ENCODE results near the gene KSR1. TPM values are rescaled to one million over a fixed set of nuclear protein-coding genes. Genes with fewer than 3 reads are reported as not detected.

KSR1 gene
- total and polyA plus RNA-seq, 2 experiments from 2014 or later: 7.8 to 53.2 TPM

DNA sequence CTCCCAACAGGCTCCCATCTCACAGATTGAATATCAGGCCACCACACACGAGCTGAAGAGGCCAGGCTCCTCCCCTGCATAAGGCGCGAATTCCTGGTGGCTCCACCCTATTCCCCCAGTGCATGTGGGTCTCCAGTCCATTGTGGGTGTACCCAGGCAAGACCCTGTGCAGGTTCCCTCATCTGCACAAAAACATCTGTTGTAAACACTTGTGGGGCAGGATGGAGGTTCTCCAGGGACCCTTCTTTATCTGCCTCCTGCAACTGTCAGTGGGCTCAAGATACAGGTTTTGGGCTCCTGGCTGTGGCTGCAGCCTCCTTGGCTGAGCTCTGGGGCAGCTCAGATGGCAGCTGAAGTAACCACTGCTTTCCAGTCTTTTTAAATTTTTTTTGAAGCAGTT is 157.2 kb downstream of the KSR1 start:
- Mint-ChIP-seq H3K4me3 (no peak overlapping the region), H3K9me3 (no peaks in the 10 kb centered on the region; the same call in 1 of the 3 replicates), H3K27ac (no peak overlapping the region), H3K36me3 (ENCODE audit: low read depth) (peaks cover 58% of the 10 kb centered on the region), H3K4me1 (no peaks in the 10 kb centered on the region), H3K27me3 (ENCODE audit: insufficient read depth, low read depth, poor library complexity) (peaks cover 2% of the 10 kb centered on the region)
- DNase-seq (ENCODE audit: low spot score) (no peak), ATAC-seq (no peak)
- H3K27me3 ChIP-seq (ENCODE audit: insufficient read depth): no peaks in the 10 kb centered on the region
- peaks cover 20% of the 10 kb centered on the region for H3K36me3 ChIP-seq (ENCODE audit: insufficient read depth)
- H3F3A ChIP-seq (replicated peaks; ENCODE audit: low read depth): no peaks in the 10 kb centered on the region
- no peak overlapping the region for H3K4me2 ChIP-seq
- no peak overlapping the region for H2AFZ ChIP-seq
- H3K4me3 ChIP-seq: no peak overlapping the region
- TF ChIP-seq, protein P1, sequence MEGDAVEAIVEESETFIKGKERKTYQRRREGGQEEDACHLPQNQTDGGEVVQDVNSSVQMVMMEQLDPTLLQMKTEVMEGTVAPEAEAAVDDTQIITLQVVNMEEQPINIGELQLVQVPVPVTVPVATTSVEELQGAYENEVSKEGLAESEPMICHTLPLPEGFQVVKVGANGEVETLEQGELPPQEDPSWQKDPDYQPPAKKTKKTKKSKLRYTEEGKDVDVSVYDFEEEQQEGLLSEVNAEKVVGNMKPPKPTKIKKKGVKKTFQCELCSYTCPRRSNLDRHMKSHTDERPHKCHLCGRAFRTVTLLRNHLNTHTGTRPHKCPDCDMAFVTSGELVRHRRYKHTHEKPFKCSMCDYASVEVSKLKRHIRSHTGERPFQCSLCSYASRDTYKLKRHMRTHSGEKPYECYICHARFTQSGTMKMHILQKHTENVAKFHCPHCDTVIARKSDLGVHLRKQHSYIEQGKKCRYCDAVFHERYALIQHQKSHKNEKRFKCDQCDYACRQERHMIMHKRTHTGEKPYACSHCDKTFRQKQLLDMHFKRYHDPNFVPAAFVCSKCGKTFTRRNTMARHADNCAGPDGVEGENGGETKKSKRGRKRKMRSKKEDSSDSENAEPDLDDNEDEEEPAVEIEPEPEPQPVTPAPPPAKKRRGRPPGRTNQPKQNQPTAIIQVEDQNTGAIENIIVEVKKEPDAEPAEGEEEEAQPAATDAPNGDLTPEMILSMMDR (conservative IDR thresholded peaks at IDR 0.05; ENCODE audit: low read depth in 2 of 2): no peak
- no peak for TF ChIP-seq EZH2phosphoT487 (IDR thresholded peaks at IDR 0.05; ENCODE audit: unreplicated experiment)
- no peak for TF ChIP-seq STAT1 (IDR thresholded peaks at IDR 0.05; ENCODE audit: unreplicated experiment)
- TF ChIP-seq JUNB (IDR thresholded peaks at IDR 0.05; ENCODE audit: unreplicated experiment): no peak
- TF ChIP-seq CREB1 (CRISPR knock-in tag; IDR thresholded peaks at IDR 0.05; ENCODE audit: low read depth): no peak
- TF ChIP-seq POLR2AphosphoS5 (IDR thresholded peaks at IDR 0.05; ENCODE audit: low read depth): no peak
- no peaks in the 10 kb centered on the region for H3K79me2 ChIP-seq (replicated peaks; ENCODE audit: insufficient read depth)
- H4K20me1 ChIP-seq (replicated peaks; ENCODE audit: insufficient read depth): no peaks in the 10 kb centered on the region; the same call in 1 of the 2 replicates
- H3K4me1 ChIP-seq (ENCODE audit: insufficient read depth): no peaks in the 10 kb centered on the region
- no peak overlapping the region for H3K27ac ChIP-seq (ENCODE audit: low read depth)
- no peaks in the 10 kb centered on the region for H3K9me2 ChIP-seq (ENCODE audit: insufficient read depth)

DNA sequence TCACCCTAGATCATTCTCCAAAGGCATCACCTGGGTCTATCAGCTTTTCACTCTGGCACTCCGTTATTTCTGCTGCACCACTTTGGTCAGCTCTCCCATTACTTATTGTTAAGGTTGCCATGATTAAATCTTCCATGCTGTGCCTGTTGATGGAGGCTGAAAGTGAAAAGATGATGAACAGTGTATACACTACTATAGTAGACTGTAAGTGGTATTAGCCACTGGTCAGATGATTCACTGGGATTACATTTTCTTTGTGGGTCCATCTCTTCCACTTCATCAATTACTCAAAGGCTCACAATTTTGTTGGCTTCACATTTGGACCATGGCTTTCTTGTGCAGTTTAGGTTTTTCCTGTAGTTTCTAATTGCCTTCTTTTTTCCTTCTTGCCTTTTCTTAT is 158.9 kb downstream of the KSR1 start:
- Mint-ChIP-seq H3K9me3 (no peaks in the 10 kb centered on the region; the same call in 2 of the 3 replicates), H3K36me3 (ENCODE audit: low read depth) (peaks cover 50% of the 10 kb centered on the region), H3K27me3 (ENCODE audit: insufficient read depth, low read depth, poor library complexity) (peaks cover 4% of the 10 kb centered on the region), H3K4me1 (no peaks in the 10 kb centered on the region), H3K27ac (no peak overlapping the region), H3K4me3 (no peak overlapping the region)
- Histone ChIP-seq H3K4me2 (no peak overlapping the region), H3K79me2 (replicated peaks; ENCODE audit: insufficient read depth) (no peaks in the 10 kb centered on the region), H3K36me3 (ENCODE audit: insufficient read depth) (peaks cover 16% of the 10 kb centered on the region), H2AFZ (no peak overlapping the region), H3F3A (replicated peaks; ENCODE audit: low read depth) (no peaks in the 10 kb centered on the region), H3K4me1 (ENCODE audit: insufficient read depth) (no peaks in the 10 kb centered on the region), H3K9me2 (ENCODE audit: insufficient read depth) (no peaks in the 10 kb centered on the region), H3K27me3 (ENCODE audit: insufficient read depth) (no peaks in the 10 kb centered on the region), H3K27ac (ENCODE audit: low read depth) (no peak overlapping the region), H3K4me3 (no peak overlapping the region), H4K20me1 (replicated peaks; ENCODE audit: insufficient read depth) (no peaks in the 10 kb centered on the region; the same call in 1 of the 2 replicates)
- ATAC-seq (no peak), DNase-seq (ENCODE audit: low spot score) (no peak)
- no peak for TF ChIP-seq JUNB (IDR thresholded peaks at IDR 0.05; ENCODE audit: unreplicated experiment)
- TF ChIP-seq NANOG (IDR thresholded peaks at IDR 0.05; ENCODE audit: borderline replicate concordance): no peak
- TF ChIP-seq ZNF331 (CRISPR knock-in tag; IDR thresholded peaks at IDR 0.05; ENCODE audit: low read depth): no peak
- no peak for TF ChIP-seq POLR2AphosphoS5 (IDR thresholded peaks at IDR 0.05; ENCODE audit: low read depth)
- TF ChIP-seq, protein P2, sequence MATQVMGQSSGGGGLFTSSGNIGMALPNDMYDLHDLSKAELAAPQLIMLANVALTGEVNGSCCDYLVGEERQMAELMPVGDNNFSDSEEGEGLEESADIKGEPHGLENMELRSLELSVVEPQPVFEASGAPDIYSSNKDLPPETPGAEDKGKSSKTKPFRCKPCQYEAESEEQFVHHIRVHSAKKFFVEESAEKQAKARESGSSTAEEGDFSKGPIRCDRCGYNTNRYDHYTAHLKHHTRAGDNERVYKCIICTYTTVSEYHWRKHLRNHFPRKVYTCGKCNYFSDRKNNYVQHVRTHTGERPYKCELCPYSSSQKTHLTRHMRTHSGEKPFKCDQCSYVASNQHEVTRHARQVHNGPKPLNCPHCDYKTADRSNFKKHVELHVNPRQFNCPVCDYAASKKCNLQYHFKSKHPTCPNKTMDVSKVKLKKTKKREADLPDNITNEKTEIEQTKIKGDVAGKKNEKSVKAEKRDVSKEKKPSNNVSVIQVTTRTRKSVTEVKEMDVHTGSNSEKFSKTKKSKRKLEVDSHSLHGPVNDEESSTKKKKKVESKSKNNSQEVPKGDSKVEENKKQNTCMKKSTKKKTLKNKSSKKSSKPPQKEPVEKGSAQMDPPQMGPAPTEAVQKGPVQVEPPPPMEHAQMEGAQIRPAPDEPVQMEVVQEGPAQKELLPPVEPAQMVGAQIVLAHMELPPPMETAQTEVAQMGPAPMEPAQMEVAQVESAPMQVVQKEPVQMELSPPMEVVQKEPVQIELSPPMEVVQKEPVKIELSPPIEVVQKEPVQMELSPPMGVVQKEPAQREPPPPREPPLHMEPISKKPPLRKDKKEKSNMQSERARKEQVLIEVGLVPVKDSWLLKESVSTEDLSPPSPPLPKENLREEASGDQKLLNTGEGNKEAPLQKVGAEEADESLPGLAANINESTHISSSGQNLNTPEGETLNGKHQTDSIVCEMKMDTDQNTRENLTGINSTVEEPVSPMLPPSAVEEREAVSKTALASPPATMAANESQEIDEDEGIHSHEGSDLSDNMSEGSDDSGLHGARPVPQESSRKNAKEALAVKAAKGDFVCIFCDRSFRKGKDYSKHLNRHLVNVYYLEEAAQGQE (IDR thresholded peaks at IDR 0.05; ENCODE audit: unreplicated experiment): no peak
- no peak for TF ChIP-seq EZH2phosphoT487 (IDR thresholded peaks at IDR 0.05; ENCODE audit: unreplicated experiment)
- TF ChIP-seq, protein P1 (conservative IDR thresholded peaks at IDR 0.05; ENCODE audit: low read depth in 2 of 2): no peak
- no peak for TF ChIP-seq STAT1 (IDR thresholded peaks at IDR 0.05; ENCODE audit: unreplicated experiment)
